Mesodermal cell (in vitro differentiated cells): ENCODE measurements around the gene ORC4.

Experiments used
- H3K27ac ChIP-seq: 2 replicates; pipeline ENCODE4 v1.7.0; 2013; ENCODE audit warnings: mild to moderate bottlenecking, low read depth, low read length, moderate library complexity; ENCODE audit not compliant: severe bottlenecking
- H3K36me3 ChIP-seq: 2 replicates; pipeline ENCODE4 v1.7.1; 2013; ENCODE audit warnings: mild to moderate bottlenecking, low read length, moderate library complexity; ENCODE audit not compliant: control insufficient read depth, insufficient read depth
- H3K4me1 ChIP-seq: one replicate; pipeline ENCODE4 v1.7.1; 2013; ENCODE audit warnings: mild to moderate bottlenecking, low read length; ENCODE audit not compliant: insufficient read depth, control insufficient read depth, poor library complexity, severe bottlenecking
- H3K4me3 ChIP-seq: 2 replicates; pipeline ENCODE4 v1.7.0; 2013; ENCODE audit warnings: low read length, control low read depth, mild to moderate bottlenecking; ENCODE audit not compliant: insufficient read depth, poor library complexity, severe bottlenecking; ENCODE audit errors: extremely low read depth
- H3K9me3 ChIP-seq: 2 replicates; pipeline ENCODE4 v1.7.1; 2013; ENCODE audit warnings: mild to moderate bottlenecking, low read length, moderate library complexity; ENCODE audit not compliant: control insufficient read depth
- WGBS, 2 experiments: methylation state at CpG; one replicate each; pipeline ENCODE4 v1.1.5; 2013; ENCODE audit warnings: missing lambda C conversion rate in 2 of 2; ENCODE audit not compliant: insufficient coverage in 2 of 2; 5-methylcytosine and 5-hydroxymethylcytosine counted together

The ORC4 gene

GRCh38 chr2:147937744-147938349, 82.7 kb downstream of the ORC4 start:
- Histone ChIP-seq H3K4me1 (no peaks in the 10 kb centered on the region), H3K27ac (no peak overlapping the region), H3K36me3 (peaks cover 36% of the 10 kb centered on the region), H3K9me3 (no peaks in the 10 kb centered on the region), H3K4me3 (no peak overlapping the region)
- no CpG with 5 or more reads among the region's 3 CpGs for WGBS, 2 experiments

- no peak overlapping the region for H3K4me3 ChIP-seq
- H3K9me3 ChIP-seq, result no peaks in the 10 kb centered on the region
- WGBS, 2 experiments, result 100% methylated on average over 1 of the region's 1 CpG; no CpG with 5 or more reads in 1 of the 2 experiments
- H3K36me3 ChIP-seq, result peaks cover 37% of the 10 kb centered on the region
- no peak overlapping the region for H3K27ac ChIP-seq
- H3K4me1 ChIP-seq, result no peaks in the 10 kb centered on the region
Measured at GRCh38 chr2:147934881-147935620, 85.5 kb downstream of the ORC4 start.

DNA sequence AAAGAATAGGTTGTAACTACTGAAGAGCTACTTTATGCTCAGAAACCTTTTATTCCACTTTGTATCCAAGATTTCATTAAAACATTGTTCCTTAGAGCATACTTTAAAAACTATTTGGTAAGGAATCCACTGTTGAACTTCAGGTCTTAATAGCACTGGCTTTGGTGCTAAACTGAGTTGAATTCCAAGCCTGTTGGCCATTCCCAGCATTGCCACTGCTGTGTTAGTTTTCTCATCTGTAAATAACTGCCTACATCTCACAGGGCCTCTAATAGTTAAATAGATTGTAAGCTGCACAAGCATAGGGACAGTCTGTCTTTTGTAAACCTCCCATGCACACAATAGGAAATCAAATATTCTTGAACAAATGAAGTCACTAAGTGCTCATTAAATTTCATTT, 86.6 kb downstream of the ORC4 start:
- peaks cover 43% of the 10 kb centered on the region for H3K36me3 ChIP-seq
- no peak overlapping the region for H3K4me3 ChIP-seq
- H3K9me3 ChIP-seq, result no peaks in the 10 kb centered on the region

DNA sequence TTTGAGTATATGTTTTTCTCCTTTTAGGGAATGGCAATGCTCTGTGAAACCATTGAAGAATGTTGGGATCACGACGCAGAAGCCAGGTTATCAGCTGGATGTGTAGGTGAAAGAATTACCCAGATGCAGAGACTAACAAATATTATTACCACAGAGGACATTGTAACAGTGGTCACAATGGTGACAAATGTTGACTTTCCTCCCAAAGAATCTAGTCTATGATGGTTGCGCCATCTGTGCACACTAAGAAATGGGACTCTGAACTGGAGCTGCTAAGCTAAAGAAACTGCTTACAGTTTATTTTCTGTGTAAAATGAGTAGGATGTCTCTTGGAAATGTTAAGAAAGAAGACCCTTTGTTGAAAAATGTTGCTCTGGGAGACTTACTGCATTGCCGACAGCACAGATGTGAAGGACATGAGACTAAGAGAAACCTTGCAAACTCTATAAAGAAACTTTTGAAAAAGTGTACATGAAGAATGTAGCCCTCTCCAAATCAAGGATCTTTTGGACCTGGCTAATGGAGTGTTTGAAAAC, 93.4 kb downstream of the ORC4 start:
- Histone ChIP-seq H3K4me3 (no peak overlapping the region), H3K27ac (no peak overlapping the region), H3K9me3 (no peaks in the 10 kb centered on the region), H3K4me1 (no peaks in the 10 kb centered on the region), H3K36me3 (peaks cover 33% of the 10 kb centered on the region)
- WGBS, 2 experiments, result 100% methylated on average over 2 of the region's 4 CpGs

More for the DNA sequence above, 86.6 kb downstream of the ORC4 start:
- H3K27ac ChIP-seq, result no peak overlapping the region
- H3K4me1 ChIP-seq, result no peaks in the 10 kb centered on the region

DNA sequence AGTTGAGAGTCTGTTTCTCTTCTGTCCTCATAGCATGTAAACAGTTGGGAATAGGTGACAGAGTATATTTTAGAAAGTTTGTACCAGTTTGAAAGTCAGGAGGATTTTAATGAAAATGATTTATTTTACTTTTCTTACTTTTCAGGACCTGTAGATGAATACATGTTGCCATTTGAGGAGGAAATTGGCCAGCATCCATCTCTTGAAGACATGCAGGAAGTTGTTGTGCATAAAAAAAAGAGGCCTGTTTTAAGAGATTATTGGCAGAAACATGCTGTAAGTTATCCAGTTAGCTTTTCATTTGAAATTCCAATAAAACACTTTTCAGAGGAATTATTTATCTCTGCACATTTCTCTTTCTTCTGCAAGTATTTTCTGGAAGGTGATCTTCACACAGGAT, 94.7 kb downstream of the ORC4 start:
- no peaks in the 10 kb centered on the region for H3K4me1 ChIP-seq
- peaks cover 33% of the 10 kb centered on the region for H3K36me3 ChIP-seq
- no peaks in the 10 kb centered on the region for H3K9me3 ChIP-seq
- no peak overlapping the region for H3K27ac ChIP-seq
- H3K4me3 ChIP-seq, result no peak overlapping the region

- 100% methylated on average over 2 of the region's 3 CpGs for WGBS, 2 experiments
- peaks cover 29% of the 10 kb centered on the region for H3K36me3 ChIP-seq
Measured at GRCh38 chr2:147924647-147925046, 95.9 kb downstream of the ORC4 start.

GRCh38 chr2:147923846-147924245, 96.7 kb downstream of the ORC4 start:
- Histone ChIP-seq H3K4me1 (no peaks in the 10 kb centered on the region), H3K4me3 (no peak overlapping the region), H3K9me3 (no peaks in the 10 kb centered on the region), H3K27ac (no peak overlapping the region), H3K36me3 (peaks cover 30% of the 10 kb centered on the region)
- 90% methylated on average over 2 of the region's 3 CpGs for WGBS, 2 experiments

More at GRCh38 chr2:147924647-147925046, 95.9 kb downstream of the ORC4 start:
- Histone ChIP-seq H3K4me1 (no peaks in the 10 kb centered on the region), H3K27ac (no peak overlapping the region), H3K9me3 (no peaks in the 10 kb centered on the region), H3K4me3 (no peak overlapping the region)

DNA sequence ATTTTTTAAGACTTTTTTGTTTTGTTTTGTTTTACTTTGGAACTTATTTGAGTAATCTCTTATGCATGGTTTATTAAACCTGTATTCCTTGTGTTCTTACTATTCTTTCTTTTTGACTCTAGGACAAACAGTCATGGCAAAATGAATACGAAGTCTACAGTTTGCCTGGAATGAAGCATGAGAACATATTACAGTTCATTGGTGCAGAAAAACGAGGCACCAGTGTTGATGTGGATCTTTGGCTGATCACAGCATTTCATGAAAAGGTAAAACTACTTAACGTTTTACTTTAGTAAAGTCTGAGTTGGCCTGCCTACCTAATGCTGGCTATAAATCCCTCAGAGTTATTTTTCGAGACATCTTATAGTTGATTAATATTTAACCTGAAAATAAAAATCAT, 103.4 kb downstream of the ORC4 start:
- Histone ChIP-seq H3K4me1 (peaks cover 10% of the 10 kb centered on the region), H3K27ac (no peak overlapping the region), H3K36me3 (peaks cover 3% of the 10 kb centered on the region), H3K4me3 (no peak overlapping the region), H3K9me3 (no peaks in the 10 kb centered on the region)
- WGBS, 2 experiments, result 71 to 92% methylated on average over 1 to 2 of the region's 4 CpGs

DNA sequence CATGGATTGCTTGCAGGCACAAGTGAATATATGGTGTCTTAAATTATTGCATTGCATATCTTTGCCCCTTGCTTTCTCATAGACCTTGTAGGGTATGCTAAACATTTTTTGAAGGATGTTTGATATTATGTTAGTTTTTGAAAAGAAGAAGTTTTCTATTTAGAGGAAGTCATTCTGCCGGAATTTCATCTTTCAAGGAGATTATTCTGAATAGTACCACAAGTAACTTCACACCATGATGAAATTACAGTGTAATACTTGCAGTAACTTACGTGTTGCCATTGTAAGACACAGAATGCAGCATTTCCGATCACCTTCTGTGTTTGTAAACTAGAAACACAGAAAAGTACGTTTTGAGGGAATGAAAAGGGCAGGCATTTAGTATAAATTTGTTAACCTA, 103.8 kb downstream of the ORC4 start:
- peaks cover 10% of the 10 kb centered on the region for H3K4me1 ChIP-seq
- peaks cover 3% of the 10 kb centered on the region for H3K36me3 ChIP-seq
- no peak overlapping the region for H3K4me3 ChIP-seq
- H3K9me3 ChIP-seq, result no peaks in the 10 kb centered on the region
- WGBS, 2 experiments, result 82% methylated on average over 2 of the region's 4 CpGs; no CpG with 5 or more reads in 1 of the 2 experiments
- no peak overlapping the region for H3K27ac ChIP-seq

DNA sequence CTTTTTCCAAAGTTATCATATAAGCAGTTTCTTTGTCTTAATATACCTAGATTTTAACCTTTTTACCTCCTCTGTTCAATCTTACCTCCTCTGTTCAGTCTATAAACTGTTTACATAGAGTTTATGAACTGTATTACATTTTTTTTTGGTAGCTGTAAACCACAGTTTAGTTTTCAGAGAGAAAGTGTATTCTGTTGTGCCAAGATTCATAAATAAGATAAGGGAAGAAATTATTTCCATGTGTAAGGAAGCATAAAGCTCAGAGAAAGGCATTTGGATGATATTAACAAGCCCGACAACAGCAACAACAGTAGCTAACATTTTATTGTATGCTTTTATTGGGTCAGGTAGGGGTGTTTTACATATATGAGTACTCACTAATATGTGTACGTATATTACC, 104.5 kb downstream of the ORC4 start:
- whole genome bisulfite sequencing, 2 experiments, result no CpG with 5 or more reads among the region's 2 CpGs
- Histone ChIP-seq H3K9me3 (no peaks in the 10 kb centered on the region), H3K4me1 (peaks cover 10% of the 10 kb centered on the region), H3K4me3 (no peak overlapping the region), H3K36me3 (peaks cover 3% of the 10 kb centered on the region), H3K27ac (no peak overlapping the region)
